MM.1S (cell line): ENCODE data around the gene GGA2.

ENCODE experiments used
- DNase-seq: peaks from one replicate; pipeline ENCODE4 v3.0.0-alpha.2; 2015
- H2AFZ ChIP-seq: fragments of 300-600 bp; sonication (generic); 2 replicates; pipeline ENCODE4 v1.6.0; 2016; ENCODE audit warnings: antibody characterized with exemption, low read length
- H3F3A ChIP-seq: fragments of 300-600 bp; sonication (generic); 2 replicates; pipeline ENCODE4 v1.6.1; 2016; ENCODE audit warnings: mild to moderate bottlenecking, antibody characterized with exemption, low read length, moderate library complexity, mixed read lengths; ENCODE audit not compliant: insufficient read depth
- H3K27ac ChIP-seq: fragments of 300-600 bp; sonication (generic); 2 replicates; pipeline ENCODE4 v1.5.1; 2016; ENCODE audit warnings: mild to moderate bottlenecking, low read length
- H3K27me3 ChIP-seq: fragments of 300-600 bp; sonication (generic); replicated peaks from 2 replicates; pipeline ENCODE4 v1.6.0; 2016; ENCODE audit warnings: low read length; ENCODE audit not compliant: insufficient read depth
- H3K36me3 ChIP-seq: fragments of 300-600 bp; sonication (generic); replicated peaks from 2 replicates; pipeline ENCODE4 v1.6.1; 2016; ENCODE audit warnings: mild to moderate bottlenecking, low read length, mixed read lengths; ENCODE audit not compliant: insufficient read depth
- H3K4me1 ChIP-seq: fragments of 300-600 bp; sonication (generic); 2 replicates; pipeline ENCODE4 v1.6.1; 2016; ENCODE audit warnings: low read length, mixed read lengths
- H3K4me2 ChIP-seq: fragments of 300-600 bp; sonication (generic); 2 replicates; pipeline ENCODE4 v1.6.0; 2016; ENCODE audit warnings: low read depth, low read length
- H3K4me3 ChIP-seq: fragments of 300-600 bp; sonication (generic); 2 replicates; pipeline ENCODE4 v1.5.1; 2016; ENCODE audit warnings: low read length, mixed read lengths
- H3K79me2 ChIP-seq: fragments of 300-600 bp; sonication (generic); 2 replicates; pipeline ENCODE4 v1.6.1; 2016; ENCODE audit warnings: mixed run types, low read length, mixed read lengths
- H3K9ac ChIP-seq: fragments of 300-600 bp; sonication (generic); 2 replicates; pipeline ENCODE4 v1.6.1; 2016; ENCODE audit warnings: low read length, mixed read lengths
- H3K9me2 ChIP-seq: fragments of 300-600 bp; sonication (generic); replicated peaks from 2 replicates; pipeline ENCODE4 v1.6.1; 2016; ENCODE audit warnings: mild to moderate bottlenecking, low read length, mixed read lengths; ENCODE audit not compliant: insufficient read depth
- H3K9me3 ChIP-seq: fragments of 300-600 bp; sonication (generic); replicated peaks from 2 replicates; pipeline ENCODE4 v1.6.1; 2016; ENCODE audit warnings: mild to moderate bottlenecking, low read length, mixed read lengths; ENCODE audit not compliant: insufficient read depth
- H4K20me1 ChIP-seq: fragments of 300-600 bp; sonication (generic); 2 replicates; pipeline ENCODE4 v1.6.1; 2016; ENCODE audit warnings: mild to moderate bottlenecking, low read length, moderate library complexity, mixed read lengths; ENCODE audit not compliant: insufficient read depth
- CTCF ChIP-seq: fragments of 300-600 bp; sonication (generic); IDR thresholded peaks from 2 replicates; pipeline ENCODE4 v1.5.1; 2016; ENCODE audit warnings: antibody characterized with exemption, low read length, mixed read lengths
- EZH2 ChIP-seq: fragments of 300-600 bp; sonication (generic); optimal IDR thresholded peaks from 2 replicates; pipeline ENCODE3; 2017; ENCODE audit warnings: low read depth, mild to moderate bottlenecking, antibody characterized with exemption, low read length, mixed read lengths
- EZH2phosphoT487 ChIP-seq: fragments of 300-600 bp; sonication (generic); IDR thresholded peaks from 2 replicates; pipeline ENCODE4 v1.6.1; 2018; ENCODE audit warnings: antibody characterized with exemption, low read length

The GGA2 gene

GRCh38 chr16:23510164-23510914, at the start of gene GGA2:
TSS of gene GGA2 (minus strand) at chr16:23510494. CDS start at chr16:23510411, 83 bp downstream.
- H3K9me3 ChIP-seq = no peaks in the 10 kb centered on the region
- H2AFZ ChIP-seq = peak within 1 kb of the TSS; percentile 93
- no peaks in the 10 kb centered on the region for H3K36me3 ChIP-seq

GRCh38 chr16:23557779-23558702, 47.7 kb upstream of the GGA2 start:
- DNase-seq = peak; percentile 14
- peaks cover 13% of the 10 kb centered on the region; the same call in 1 of the 2 replicates for H3K4me1 ChIP-seq
- TF ChIP-seq EZH2 (no peak), CTCF (no peak), EZH2phosphoT487 (no peak)
- H2AFZ ChIP-seq = peak overlapping the region; percentile 4; the same call in 1 of the 2 replicates
- peak overlapping the region; percentile 89 for H3K9ac ChIP-seq
- H3K4me2 ChIP-seq = peak overlapping the region; percentile 77
- H3F3A ChIP-seq = peaks cover 18% of the 10 kb centered on the region
- H3K27ac ChIP-seq = peak overlapping the region; percentile 85; the same call in 1 of the 2 replicates
- no peaks in the 10 kb centered on the region for H3K9me3 ChIP-seq
- H3K36me3 ChIP-seq = peaks cover 8% of the 10 kb centered on the region; the same call in 1 of the 2 replicates
- H3K9me2 ChIP-seq = no peaks in the 10 kb centered on the region
- H3K79me2 ChIP-seq = peaks cover 70% of the 10 kb centered on the region
- no peaks in the 10 kb centered on the region for H4K20me1 ChIP-seq
- no peaks in the 10 kb centered on the region for H3K27me3 ChIP-seq
- H3K4me3 ChIP-seq = peak overlapping the region; percentile 85

More at GRCh38 chr16:23510164-23510914, at the start of gene GGA2:
- Histone ChIP-seq H3K27me3 (no peaks in the 10 kb centered on the region), H3K79me2 (peaks cover 53% of the 10 kb centered on the region), H3K27ac (no peak within 1 kb of the TSS), H3K4me2 (peak within 1 kb of the TSS; percentile 93), H3K4me3 (peak within 1 kb of the TSS; percentile 87), H4K20me1 (peaks cover 13% of the 10 kb centered on the region), H3K9ac (peak within 1 kb of the TSS; percentile 57), H3F3A (peaks cover 9% of the 10 kb centered on the region; the same call in 1 of the 2 replicates), H3K4me1 (0 out of 2 replicates have a peak, but pooled peaks cover 5% of the 10 kb centered on the region), H3K9me2 (no peaks in the 10 kb centered on the region)
- TF ChIP-seq EZH2phosphoT487 (no peak), CTCF (no peak), EZH2 (no peak)
- peak; percentile 83 for DNase-seq

GRCh38 chr16:23556881-23557778, 46.8 kb upstream of the GGA2 start, which contains the start of the genes EARS2 and UBFD1:
TSS of gene EARS2 (minus strand) at chr16:23557350. CDS start at chr16:23557343, 7 bp downstream.
TSS of gene UBFD1 (plus strand) at chr16:23557727. CDS start at chr16:23557743, 16 bp downstream.
- H3K79me2 ChIP-seq = peaks cover 77% of the 10 kb centered on the region

More at GRCh38 chr16:23556881-23557778, 46.8 kb upstream of the GGA2 start, which contains the start of the genes EARS2 and UBFD1:
- Histone ChIP-seq H3K4me1 (peaks cover 13% of the 10 kb centered on the region; the same call in 1 of the 2 replicates), H3K4me3 (peak within 1 kb of the TSS; percentile 85), H2AFZ (peak within 1 kb of the TSS; percentile 67), H3K27me3 (no peaks in the 10 kb centered on the region), H3F3A (peaks cover 18% of the 10 kb centered on the region), H4K20me1 (no peaks in the 10 kb centered on the region), H3K27ac (peak within 1 kb of the TSS; percentile 85), H3K36me3 (peaks cover 8% of the 10 kb centered on the region), H3K9me2 (no peaks in the 10 kb centered on the region), H3K4me2 (peak within 1 kb of the TSS; percentile 77), H3K9ac (peak within 1 kb of the TSS; percentile 89), H3K9me3 (no peaks in the 10 kb centered on the region)
- no peak for TF ChIP-seq EZH2
- TF ChIP-seq CTCF = peak; percentile 89
- peak; percentile 99 for DNase-seq
